ENCODE results near the gene STARD3NL.

GRCh38 chr7:38215115-38215514 lies 37.1 kb downstream of the STARD3NL start:
- TF ChIP-seq CTCF (IDR thresholded peaks at IDR 0.05; ENCODE audit: borderline replicate concordance, extremely low read depth, low read length, poor library complexity, severe bottlenecking) = no peak
- no peak for TF ChIP-seq EZH2 (IDR thresholded peaks at IDR 0.05; ENCODE audit: borderline replicate concordance, low read depth, low read length, severe bottlenecking)
